ENCODE data around the gene CCL26.
"Not testable (repeated sequence)": the region's sequence is repeated elsewhere in the genome, so short reads cannot be mapped to it uniquely, and the experiment has no call there.

The CCL26 gene

GRCh38 chr7:75789361-75789924 lies 17.4 kb upstream of the CCL26 start:
- DNase-seq: no peak

DNA sequence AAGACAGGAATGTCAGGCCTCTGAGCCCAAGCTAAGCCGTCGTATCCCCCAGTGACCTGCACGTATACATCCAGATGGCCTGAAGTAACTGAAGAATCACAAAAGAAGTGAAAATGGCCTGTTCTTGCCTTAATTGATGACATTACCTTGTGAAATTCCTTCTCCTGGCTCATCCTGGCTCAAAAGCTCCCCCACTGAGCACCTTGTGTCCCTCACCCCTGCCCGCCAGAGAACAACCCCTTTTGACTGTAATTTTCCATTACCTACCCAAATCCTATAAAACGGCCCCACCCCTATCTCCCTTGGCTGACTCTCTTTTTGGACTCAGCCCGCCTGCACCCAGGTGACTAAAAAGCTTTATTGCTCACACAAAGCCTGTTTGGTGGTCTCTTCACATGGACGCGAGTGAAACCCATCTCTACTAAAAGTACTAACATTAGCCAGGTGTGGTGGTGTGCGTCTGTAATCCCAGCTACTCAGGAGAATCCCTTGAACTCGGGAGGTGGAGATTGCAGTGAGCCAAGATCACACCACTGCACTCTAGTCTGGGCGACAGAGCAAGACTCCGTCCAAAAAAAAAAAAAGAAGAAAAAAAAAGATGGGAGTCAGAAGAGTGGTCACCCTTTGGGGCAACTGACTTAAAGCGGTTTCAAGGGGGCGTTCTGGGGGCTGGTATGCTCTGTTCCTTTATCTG lies 16.3 kb upstream of the CCL26 start:
- DNase-seq: not testable (repeated sequence)

DNA sequence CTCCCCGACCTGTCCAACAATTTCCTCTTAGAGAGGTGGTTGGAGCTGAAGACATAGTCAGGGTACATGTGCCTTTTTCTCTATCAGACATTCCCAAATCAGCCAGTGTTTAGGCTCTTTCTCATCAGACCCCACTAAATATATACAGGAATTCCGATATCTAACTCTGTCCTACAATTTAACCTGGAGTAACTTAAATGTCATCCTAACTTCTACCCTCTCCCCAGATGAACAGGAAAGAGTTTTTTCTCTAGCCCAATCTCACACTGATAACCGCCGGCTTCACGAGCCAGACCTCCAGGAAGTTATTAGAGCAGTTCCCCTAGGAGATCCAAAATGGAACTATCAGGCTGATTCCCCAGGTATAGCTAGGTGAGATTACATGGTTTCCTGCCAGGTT lies 11.0 kb upstream of the CCL26 start:
- DNase-seq: not testable (repeated sequence)

DNA sequence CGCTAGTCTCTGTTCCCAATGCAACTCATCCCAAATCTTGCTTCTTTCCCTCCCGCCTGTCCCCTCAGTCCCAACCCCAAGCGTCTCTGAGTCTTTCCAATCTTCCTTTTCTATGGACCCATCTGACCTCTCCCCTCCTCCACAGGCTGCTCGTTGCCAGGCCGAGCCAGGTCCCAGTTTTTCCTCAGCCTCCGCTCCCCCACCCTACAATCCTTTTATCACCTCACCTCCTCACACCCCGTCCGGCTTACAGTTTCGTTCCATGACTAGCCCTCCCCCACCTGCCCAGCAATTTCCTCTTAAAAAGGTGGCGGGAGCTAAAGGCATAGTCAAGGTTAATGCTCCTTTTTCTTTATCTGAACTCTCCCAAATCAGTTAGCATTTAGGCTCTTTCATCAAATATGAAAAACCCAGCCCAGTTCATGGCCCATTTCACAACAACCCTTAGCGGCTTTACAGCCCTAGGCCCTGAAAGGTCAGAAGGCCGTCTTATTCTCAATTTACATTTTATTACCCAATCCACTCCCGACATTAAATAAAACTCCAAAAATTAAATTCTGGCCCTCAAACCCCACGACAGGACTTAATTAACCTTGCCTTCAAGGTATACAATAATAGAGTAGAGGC lies 8.7 kb upstream of the CCL26 start:
- not testable (repeated sequence) for DNase-seq

DNA sequence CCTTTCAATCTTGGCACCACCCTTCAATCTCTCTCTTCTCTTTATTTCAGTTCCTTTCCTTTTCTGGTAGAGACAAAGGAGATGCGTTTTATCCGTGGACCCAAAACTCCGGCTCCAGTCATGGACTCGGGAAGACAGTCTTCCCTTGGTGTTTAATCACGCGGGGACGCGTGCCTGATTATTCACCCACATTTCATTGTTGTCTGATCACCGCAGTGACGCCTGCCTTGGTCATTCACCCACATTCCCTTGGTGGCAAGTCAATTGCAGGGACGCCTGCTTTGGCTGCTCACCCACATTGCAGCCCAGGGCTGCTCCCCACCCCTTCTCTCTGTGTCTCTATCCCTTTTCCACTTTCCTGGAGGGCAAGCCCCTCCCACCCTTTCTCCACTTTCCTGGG lies 7.5 kb upstream of the CCL26 start:
- not testable (repeated sequence) for DNase-seq

DNA sequence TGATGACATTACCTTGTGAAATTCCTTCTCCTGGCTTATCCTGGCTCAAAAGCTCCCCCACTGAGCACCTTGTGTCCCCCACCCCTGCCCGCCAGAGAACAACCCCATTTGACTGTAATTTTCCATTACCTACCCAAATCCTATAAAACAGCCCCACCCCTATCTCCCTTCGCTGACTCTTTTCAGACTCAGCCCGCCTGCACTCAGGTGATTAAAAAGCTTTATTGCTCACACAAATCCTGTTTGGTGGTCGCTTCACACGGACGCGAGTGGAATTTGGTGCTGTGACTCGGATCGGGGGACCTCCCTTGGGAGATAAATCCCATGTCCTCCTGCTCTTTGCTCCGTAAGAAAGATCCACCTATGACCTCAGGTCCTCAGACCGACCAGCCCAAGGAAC lies 7.0 kb upstream of the CCL26 start:
- not testable (repeated sequence) for DNase-seq

- DNase-seq: no peak
Measured at GRCh38 chr7:75776295-75776971, 4.4 kb upstream of the CCL26 start.

GRCh38 chr7:75773958-75774357 lies 1.9 kb upstream of the CCL26 start:
- not testable (repeated sequence) for DNase-seq

DNA sequence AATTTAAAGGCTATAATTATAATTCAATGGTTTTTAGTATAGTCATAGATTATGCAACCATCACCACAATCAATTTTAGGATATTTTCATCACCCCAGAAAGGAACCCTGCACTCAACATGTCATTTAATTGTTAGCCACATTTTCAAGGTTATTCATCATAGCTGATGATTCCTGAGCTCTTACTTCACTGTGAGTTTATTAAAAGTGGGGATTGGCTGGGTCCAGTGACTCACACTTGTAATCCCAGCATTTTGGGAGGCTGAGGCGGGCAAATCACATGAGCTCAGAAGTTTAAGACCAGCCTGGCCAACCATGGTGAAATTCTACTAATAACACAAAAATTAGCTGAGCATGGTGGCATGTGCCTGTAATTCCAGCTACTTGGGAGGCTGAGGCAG lies 787 bp downstream of the CCL26 start:
- DNase-seq: no peak

DNA sequence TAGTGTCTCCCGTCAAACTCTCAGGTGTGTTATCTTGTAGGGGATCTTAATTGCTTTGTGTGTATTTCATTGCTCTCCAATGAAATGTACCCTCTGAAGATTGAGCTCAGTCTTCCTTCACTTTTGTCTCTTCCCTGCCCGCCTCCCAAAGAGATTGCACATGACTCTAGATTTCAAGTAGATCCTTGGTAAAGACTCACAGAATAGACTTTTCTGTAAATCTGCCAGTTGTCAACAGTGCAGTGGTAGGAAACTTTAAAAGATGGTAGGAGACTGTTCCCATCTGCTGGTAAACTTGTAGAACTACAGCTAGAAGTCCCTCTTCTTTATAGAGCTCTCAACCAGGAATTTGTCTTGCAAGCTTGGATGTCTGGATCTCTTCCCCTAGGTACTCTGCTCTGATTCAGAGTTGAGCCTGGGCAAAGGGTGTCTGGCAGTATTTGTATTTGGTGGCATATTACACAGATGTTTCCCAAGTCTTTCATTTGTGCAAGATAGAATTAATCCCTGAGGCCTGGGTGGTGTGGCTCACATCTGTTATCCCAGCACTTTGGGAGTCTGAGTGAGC lies 9.6 kb downstream of the CCL26 start:
- no peak for DNase-seq

DNA sequence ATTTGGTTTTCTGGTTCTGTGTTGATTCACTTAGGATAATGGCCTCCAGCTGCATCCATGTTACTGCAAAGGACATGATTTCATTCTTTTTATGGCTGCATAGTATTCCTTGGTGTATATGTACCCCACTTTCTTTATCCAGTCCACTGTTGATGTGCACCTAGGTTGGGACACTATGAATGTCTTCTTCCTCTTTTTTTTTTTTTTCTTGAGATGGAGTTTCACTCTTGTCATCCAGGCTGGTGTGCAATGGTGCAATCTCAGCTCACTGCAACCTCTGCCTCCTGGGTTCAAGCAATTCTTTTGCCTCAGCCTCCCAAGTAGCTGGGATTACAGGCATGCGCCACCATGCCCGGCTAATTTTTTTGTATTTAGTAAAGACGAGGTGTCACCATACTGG lies 10.2 kb downstream of the CCL26 start:
- not testable (repeated sequence) for DNase-seq

DNA sequence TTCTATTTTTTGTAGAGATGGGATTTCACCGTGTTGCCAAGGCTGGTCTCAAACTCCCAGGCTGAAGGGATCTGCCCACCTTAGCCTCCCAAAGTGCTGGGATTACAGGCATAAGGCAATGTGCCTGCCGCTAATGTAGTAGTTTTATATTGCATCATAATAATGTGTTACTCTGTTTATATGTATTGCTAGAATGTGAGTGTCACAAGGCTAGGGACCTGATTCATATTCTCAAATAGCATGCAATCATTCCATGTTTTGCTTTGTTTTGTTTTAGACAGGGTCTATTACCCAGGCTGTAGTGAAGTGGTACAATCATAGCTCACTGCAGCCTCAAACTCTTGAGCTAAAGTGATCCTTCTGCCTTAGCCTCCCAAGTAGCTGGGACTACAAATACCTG lies 13.5 kb downstream of the CCL26 start:
- no peak for DNase-seq

GRCh38 chr7:75757860-75758259 lies 14.2 kb downstream of the CCL26 start:
- no peak for DNase-seq

DNA sequence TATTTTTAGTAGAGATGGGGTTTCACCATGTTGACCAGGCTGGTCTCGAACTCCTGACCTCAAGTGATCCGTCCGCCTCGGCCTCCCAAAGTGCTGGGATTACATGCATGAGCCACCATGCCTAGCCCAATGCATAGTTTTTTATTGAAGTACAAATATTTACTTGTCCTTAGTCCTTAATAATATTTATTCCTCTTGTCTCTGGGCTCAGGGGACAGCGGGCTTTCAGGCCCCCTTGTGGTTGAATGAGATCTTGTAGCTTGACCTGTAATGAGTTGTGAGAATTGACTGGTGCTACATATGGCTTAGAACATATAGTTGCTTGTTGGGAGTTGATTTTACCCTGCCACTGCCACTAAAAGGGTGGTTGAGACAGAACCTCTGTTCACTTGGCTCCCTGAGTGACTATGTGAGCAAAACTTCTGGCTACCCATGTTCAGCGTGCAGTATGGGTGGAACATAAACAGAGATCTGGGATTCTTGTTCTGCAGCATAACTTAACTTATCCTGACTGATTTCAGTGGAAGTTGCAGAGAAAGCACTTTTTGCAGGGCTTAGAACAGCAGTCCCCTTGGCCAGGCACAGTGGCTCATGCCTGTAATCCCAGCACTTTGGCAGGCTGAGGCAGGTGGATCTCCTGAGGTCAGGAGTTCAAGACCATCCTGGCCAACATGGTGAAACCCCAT lies 14.9 kb downstream of the CCL26 start:
- no peak for DNase-seq

- DNase-seq: no peak
Measured at GRCh38 chr7:75756206-75756990, 15.6 kb downstream of the CCL26 start.

GRCh38 chr7:75743455-75743859 lies 28.6 kb downstream of the CCL26 start:
- no peak for DNase-seq

DNA sequence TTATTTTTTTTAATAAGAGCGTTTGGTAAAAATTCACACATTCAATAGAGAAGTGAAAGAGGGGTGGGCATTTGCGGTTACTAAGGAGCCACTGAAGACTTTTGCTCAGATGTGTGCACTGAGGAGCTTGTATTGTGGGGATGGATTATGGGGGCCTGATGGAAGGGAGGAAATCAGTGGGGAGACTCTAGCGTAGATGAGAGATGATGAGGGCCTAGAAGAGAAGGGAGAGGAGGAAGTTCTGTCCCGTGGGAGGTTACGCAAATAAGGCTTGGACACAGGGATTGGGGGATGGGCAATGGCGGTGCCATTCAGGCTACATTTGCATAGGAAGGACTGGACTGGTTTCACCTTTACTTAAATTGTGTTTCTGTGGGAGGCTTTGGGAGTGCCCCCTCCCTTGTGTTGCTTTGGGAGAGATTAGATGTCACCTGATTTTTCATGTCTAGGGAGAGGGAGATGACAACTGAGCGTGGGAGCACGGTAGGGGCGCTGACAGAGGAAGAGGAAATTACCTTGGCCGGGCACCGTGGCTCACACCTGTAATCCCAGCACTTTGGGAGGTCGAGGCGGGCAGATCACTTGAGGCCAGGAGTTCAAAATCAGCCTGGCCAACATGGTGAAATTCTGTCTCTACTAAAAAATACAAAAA lies 31.0 kb downstream of the CCL26 start:
- DNase-seq: no peak

- no peak for DNase-seq
Measured at GRCh38 chr7:75739796-75740672, 32.0 kb downstream of the CCL26 start.

DNA sequence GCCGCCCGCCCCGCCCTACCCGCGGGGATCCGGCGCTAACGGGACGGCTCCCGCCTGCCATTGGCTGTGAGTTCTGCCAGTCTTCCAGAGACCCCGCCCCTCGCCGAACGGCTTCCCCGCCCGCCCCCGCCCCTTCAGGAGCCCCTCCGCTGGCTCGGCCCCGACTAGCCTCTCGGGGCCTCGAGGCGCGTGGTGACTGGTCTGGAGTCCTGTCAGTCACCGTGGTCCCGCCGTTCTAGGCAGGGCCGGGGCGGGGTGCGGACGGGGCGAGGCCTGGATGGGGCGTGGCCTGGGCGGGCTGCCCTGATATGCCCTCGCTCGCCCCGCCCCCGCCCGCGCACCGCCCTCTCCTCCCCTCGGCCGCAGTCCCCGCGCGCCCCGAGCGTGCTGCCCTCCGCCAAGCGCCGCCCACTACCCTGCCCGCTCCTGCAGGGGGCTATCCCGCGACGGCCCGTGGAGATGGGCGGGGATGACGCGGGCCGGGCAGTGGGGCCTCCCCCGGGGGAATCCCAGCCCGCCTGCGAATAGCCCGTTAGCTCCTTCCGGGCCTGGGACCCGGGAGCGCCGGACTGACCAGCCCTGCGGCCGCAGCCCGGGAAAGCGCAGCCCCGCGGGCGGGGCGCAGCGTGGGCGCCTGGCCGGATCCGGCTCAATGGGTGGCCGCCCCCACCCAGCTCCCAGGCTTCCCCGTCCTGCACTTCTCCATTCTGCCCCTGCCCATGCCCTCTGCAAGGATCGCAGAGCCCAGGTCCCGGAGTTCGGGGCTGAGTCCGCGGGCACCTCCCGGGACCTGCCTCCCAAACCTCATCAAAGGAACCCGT lies 32.8 kb downstream of the CCL26 start:
- DNase-seq: peak; percentile 86

DNA sequence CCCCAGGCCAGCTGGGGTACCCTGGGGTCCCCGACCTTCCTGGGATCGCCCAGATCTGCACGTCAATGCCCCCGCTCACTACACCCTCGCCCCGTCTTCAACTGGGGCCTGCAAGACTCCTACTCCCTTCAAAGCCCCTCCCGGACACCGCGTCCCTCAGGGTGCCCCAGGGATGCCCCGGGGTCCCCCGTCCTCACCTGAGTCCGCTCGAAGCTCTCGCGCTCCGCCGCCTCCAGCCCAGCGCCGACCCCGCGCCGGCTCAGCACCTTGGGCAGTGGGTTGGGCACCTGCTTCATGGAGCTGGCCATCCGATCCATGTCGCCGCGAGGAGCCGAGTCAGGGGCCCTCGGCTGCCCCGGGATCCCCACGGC lies 33.4 kb downstream of the CCL26 start, which contains the start of gene HIP1:
HIP1 (minus strand) TSS at position 338 of the 371 bp plus-strand sequence; CDS start at position 317, 21 bp downstream.
- DNase-seq: no peak
